ENCODE measurements around the gene E2F3.

DNA sequence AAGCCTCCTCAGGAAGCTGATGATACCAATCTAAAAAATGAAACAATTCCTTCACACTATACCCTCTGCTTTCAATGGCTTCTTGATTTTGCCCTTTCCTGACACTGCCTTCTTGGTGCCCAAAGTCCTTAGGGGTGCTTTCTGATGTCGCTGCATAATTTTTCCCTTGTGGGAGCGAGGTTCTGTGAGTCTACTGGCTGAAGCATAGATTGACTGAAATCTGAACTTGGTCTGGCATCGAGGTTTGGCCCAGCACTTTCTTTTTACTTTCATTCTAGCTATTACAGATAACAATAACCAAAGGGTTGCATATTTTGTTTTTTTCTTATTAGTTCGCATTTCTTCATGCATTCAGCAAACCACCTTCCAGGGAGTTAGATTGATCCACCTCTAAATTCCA is 65.8 kb downstream of the E2F3 start:
- TF ChIP-seq, protein P1, sequence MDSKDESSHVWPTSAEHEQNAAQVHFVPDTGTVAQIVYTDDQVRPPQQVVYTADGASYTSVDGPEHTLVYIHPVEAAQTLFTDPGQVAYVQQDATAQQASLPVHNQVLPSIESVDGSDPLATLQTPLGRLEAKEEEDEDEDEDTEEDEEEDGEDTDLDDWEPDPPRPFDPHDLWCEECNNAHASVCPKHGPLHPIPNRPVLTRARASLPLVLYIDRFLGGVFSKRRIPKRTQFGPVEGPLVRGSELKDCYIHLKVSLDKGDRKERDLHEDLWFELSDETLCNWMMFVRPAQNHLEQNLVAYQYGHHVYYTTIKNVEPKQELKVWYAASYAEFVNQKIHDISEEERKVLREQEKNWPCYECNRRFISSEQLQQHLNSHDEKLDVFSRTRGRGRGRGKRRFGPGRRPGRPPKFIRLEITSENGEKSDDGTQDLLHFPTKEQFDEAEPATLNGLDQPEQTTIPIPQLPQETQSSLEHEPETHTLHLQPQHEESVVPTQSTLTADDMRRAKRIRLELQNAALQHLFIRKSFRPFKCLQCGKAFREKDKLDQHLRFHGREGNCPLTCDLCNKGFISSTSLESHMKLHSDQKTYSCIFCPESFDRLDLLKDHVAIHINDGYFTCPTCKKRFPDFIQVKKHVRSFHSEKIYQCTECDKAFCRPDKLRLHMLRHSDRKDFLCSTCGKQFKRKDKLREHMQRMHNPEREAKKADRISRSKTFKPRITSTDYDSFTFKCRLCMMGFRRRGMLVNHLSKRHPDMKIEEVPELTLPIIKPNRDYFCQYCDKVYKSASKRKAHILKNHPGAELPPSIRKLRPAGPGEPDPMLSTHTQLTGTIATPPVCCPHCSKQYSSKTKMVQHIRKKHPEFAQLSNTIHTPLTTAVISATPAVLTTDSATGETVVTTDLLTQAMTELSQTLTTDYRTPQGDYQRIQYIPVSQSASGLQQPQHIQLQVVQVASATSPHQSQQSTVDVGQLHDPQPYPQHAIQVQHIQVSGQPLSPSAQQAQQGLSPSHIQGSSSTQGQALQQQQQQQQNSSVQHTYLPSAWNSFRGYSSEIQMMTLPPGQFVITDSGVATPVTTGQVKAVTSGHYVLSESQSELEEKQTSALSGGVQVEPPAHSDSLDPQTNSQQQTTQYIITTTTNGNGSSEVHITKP (tag by site-specific recombination; IDR thresholded peaks at IDR 0.05) = no peak
- TF ChIP-seq, protein P2, sequence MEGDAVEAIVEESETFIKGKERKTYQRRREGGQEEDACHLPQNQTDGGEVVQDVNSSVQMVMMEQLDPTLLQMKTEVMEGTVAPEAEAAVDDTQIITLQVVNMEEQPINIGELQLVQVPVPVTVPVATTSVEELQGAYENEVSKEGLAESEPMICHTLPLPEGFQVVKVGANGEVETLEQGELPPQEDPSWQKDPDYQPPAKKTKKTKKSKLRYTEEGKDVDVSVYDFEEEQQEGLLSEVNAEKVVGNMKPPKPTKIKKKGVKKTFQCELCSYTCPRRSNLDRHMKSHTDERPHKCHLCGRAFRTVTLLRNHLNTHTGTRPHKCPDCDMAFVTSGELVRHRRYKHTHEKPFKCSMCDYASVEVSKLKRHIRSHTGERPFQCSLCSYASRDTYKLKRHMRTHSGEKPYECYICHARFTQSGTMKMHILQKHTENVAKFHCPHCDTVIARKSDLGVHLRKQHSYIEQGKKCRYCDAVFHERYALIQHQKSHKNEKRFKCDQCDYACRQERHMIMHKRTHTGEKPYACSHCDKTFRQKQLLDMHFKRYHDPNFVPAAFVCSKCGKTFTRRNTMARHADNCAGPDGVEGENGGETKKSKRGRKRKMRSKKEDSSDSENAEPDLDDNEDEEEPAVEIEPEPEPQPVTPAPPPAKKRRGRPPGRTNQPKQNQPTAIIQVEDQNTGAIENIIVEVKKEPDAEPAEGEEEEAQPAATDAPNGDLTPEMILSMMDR (tag by site-specific recombination; IDR thresholded peaks at IDR 0.05) = no peak
- TF ChIP-seq, protein P3, sequence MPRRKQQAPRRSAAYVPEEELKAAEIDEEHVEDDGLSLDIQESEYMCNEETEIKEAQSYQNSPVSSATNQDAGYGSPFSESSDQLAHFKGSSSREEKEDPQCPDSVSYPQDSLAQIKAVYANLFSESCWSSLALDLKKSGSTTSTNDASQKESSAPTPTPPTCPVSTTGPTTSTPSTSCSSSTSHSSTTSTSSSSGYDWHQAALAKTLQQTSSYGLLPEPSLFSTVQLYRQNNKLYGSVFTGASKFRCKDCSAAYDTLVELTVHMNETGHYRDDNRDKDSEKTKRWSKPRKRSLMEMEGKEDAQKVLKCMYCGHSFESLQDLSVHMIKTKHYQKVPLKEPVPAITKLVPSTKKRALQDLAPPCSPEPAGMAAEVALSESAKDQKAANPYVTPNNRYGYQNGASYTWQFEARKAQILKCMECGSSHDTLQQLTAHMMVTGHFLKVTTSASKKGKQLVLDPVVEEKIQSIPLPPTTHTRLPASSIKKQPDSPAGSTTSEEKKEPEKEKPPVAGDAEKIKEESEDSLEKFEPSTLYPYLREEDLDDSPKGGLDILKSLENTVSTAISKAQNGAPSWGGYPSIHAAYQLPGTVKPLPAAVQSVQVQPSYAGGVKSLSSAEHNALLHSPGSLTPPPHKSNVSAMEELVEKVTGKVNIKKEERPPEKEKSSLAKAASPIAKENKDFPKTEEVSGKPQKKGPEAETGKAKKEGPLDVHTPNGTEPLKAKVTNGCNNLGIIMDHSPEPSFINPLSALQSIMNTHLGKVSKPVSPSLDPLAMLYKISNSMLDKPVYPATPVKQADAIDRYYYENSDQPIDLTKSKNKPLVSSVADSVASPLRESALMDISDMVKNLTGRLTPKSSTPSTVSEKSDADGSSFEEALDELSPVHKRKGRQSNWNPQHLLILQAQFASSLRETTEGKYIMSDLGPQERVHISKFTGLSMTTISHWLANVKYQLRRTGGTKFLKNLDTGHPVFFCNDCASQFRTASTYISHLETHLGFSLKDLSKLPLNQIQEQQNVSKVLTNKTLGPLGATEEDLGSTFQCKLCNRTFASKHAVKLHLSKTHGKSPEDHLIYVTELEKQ (tag by site-specific recombination; IDR thresholded peaks at IDR 0.05; ENCODE audit: borderline replicate concordance) = no peak
- TF ChIP-seq SCRT2 (tag by site-specific recombination; IDR thresholded peaks at IDR 0.05) (no peak), GLI4 (tag by site-specific recombination; IDR thresholded peaks at IDR 0.05) (no peak), ZNF302 (tag by site-specific recombination; IDR thresholded peaks at IDR 0.05; ENCODE audit: low read depth) (no peak), ZNF701 (tag by site-specific recombination; IDR thresholded peaks at IDR 0.05) (no peak), ZNF707 (tag by site-specific recombination; IDR thresholded peaks at IDR 0.05) (no peak), ZEB2 (tag by site-specific recombination; IDR thresholded peaks at IDR 0.05) (no peak), ZBTB20 (tag by site-specific recombination; IDR thresholded peaks at IDR 0.05) (no peak), ZNF146 (tag by site-specific recombination; IDR thresholded peaks at IDR 0.05) (no peak), ZNF561 (tag by site-specific recombination; IDR thresholded peaks at IDR 0.05; ENCODE audit: borderline replicate concordance) (no peak)
- TF ChIP-seq, protein P4, sequence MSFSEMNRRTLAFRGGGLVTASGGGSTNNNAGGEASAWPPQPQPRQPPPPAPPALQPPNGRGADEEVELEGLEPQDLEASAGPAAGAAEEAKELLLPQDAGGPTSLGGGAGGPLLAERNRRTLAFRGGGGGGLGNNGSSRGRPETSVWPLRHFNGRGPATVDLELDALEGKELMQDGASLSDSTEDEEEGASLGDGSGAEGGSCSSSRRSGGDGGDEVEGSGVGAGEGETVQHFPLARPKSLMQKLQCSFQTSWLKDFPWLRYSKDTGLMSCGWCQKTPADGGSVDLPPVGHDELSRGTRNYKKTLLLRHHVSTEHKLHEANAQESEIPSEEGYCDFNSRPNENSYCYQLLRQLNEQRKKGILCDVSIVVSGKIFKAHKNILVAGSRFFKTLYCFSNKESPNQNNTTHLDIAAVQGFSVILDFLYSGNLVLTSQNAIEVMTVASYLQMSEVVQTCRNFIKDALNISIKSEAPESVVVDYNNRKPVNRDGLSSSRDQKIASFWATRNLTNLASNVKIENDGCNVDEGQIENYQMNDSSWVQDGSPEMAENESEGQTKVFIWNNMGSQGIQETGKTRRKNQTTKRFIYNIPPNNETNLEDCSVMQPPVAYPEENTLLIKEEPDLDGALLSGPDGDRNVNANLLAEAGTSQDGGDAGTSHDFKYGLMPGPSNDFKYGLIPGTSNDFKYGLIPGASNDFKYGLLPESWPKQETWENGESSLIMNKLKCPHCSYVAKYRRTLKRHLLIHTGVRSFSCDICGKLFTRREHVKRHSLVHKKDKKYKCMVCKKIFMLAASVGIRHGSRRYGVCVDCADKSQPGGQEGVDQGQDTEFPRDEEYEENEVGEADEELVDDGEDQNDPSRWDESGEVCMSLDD (tag by site-specific recombination; IDR thresholded peaks at IDR 0.05) = no peak
- TF ChIP-seq, protein P5, sequence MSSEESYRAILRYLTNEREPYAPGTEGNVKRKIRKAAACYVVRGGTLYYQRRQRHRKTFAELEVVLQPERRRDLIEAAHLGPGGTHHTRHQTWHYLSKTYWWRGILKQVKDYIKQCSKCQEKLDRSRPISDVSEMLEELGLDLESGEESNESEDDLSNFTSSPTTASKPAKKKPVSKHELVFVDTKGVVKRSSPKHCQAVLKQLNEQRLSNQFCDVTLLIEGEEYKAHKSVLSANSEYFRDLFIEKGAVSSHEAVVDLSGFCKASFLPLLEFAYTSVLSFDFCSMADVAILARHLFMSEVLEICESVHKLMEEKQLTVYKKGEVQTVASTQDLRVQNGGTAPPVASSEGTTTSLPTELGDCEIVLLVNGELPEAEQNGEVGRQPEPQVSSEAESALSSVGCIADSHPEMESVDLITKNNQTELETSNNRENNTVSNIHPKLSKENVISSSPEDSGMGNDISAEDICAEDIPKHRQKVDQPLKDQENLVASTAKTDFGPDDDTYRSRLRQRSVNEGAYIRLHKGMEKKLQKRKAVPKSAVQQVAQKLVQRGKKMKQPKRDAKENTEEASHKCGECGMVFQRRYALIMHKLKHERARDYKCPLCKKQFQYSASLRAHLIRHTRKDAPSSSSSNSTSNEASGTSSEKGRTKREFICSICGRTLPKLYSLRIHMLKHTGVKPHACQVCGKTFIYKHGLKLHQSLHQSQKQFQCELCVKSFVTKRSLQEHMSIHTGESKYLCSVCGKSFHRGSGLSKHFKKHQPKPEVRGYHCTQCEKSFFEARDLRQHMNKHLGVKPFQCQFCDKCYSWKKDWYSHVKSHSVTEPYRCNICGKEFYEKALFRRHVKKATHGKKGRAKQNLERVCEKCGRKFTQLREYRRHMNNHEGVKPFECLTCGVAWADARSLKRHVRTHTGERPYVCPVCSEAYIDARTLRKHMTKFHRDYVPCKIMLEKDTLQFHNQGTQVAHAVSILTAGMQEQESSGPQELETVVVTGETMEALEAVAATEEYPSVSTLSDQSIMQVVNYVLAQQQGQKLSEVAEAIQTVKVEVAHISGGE (tag by site-specific recombination; conservative IDR thresholded peaks at IDR 0.05; ENCODE audit: low read depth) = no peak
